Activated CD4-positive, CD25-positive, alpha-beta regulatory T cell (primary cell): ENCODE data around the gene NCBP3.
"Not testable (repeated sequence)": the region's sequence is repeated elsewhere in the genome, so short reads cannot be mapped to it uniquely, and the experiment has no call there.

Source experiments
- DNase-seq, 4 experiments: peaks; one replicate each; lab custom pipeline; 2025; lab: John Stamatoyannopoulos, UW

NCBP3 gene

GRCh38 chr17:3810019-3810418 lies 36.0 kb downstream of the NCBP3 start:
- DNase-seq = no peak

DNA sequence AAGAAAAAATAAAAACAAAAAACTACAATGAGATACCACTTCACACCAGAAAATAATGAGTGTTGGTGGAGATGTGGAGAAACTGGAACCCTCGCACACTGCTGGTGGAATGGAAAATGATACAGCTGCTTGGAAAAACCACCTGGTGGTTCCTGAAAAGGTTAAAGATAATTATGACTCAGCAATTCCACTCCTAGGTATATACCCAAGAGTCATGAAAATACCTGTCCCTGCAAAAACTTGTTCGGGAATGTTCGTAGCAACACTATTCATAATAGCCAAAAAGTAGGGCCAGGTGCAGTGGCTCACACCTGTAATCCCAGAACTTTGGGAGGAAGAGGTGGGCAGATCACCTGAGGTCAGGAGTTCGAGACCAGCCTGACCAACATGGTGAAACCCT lies 36.9 kb downstream of the NCBP3 start:
- DNase-seq = no peak

DNA sequence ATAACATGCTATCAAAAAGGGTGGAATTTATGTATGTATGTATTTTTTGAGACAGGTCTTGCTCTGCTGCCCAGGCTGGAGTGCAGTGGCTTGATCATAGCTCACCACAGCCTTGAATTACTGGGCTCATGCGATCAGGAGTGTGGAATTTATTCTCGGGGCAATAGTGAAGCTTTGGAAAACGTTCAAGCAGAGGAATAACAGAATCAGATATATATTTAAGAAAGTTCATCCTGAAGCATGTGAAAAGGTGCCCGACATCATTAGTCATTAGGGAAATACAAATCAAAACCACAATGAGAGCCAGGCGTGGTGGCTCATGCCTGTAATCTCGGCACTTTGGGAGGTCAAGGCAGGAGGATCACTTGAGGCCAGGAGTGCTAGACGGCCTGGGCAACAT lies 37.3 kb downstream of the NCBP3 start:
- DNase-seq = no peak

DNA sequence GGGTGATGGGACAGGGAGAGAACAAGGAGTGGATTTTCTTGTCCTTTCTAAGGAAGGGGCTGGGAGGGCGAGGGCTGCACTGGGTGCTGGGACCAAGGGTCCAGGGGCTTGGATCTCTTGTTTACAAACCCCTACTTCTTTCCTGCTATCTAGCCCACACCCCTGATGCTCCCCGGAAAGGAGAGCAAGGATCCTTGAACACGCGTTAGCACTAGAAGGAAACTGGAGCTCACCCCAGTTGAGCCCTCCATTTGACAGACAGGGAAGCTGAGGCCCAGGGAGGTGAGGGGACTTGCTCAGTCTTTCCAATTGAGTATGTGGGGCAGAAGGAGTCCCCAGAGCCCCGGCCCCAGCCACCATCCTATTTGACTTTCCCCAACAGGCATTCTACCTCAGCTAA lies 40.5 kb downstream of the NCBP3 start:
- DNase-seq = no peak

DNA sequence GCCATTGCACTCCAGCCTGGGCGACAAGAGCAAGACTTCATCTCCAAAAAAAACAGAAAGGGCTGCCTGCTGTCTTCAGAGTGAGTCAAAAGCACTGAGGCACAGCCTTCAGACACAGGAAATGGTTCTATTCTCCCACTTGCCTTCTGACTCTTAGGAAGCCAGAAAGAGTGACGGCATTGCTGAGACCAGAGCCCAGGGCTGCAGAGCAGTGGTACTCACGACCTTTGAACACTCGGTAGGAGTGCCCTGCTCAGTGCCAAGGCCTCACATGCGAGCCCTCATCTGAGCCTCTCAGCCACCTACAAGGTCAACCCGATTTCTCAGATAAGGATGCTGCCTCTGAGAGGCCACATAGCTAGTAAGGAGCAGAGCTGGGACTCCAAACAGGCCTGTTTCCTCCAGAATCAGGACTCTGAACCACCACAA lies 41.5 kb downstream of the NCBP3 start:
- DNase-seq = no peak

GRCh38 chr17:3803308-3803640 lies 42.8 kb downstream of the NCBP3 start:
- no peak for DNase-seq

DNA sequence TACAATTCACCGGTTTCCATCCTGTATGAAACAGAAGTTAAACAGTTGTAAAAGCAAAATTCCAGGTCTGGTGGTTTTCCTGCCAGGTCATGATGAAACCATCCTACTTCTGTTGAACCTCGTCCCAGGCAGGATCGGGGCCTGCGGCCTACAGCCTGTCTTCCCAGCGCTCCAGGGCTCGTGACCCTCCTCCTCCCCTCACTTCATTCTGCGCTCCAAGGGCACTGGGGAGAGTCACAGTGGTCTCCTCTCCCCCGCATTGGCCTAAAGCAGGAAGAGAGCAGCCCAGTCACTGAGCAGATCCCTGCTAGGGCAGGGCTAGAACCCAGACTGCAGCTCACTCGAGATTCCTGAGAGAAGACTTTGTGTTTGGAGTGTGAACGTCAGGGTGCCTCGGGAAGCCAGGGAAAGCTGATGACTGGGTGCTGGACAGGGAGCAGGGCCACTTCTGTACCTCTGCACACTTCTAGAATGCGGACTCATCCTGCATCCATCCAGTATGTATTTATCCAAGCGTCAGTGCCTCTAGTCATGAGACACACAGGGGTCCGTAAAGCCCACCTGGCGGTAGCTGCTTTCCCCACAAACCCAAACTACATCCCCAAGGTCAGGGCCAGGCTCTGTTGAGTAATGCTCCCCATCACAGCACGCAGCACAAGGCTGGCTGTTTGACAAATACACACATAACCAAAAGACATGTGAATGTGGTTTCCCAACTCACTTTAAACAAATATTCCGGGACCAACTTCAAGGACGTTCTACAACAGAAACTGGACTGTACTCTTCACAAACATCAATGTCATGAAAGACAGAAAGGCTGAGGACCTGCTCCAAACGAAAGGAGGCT lies 43.4 kb downstream of the NCBP3 start:
- no peak for DNase-seq

- DNase-seq = no peak
Observed at GRCh38 chr17:3801792-3802191, 44.3 kb downstream of the NCBP3 start.

GRCh38 chr17:3801347-3801746 lies 44.7 kb downstream of the NCBP3 start:
- no peak for DNase-seq

DNA sequence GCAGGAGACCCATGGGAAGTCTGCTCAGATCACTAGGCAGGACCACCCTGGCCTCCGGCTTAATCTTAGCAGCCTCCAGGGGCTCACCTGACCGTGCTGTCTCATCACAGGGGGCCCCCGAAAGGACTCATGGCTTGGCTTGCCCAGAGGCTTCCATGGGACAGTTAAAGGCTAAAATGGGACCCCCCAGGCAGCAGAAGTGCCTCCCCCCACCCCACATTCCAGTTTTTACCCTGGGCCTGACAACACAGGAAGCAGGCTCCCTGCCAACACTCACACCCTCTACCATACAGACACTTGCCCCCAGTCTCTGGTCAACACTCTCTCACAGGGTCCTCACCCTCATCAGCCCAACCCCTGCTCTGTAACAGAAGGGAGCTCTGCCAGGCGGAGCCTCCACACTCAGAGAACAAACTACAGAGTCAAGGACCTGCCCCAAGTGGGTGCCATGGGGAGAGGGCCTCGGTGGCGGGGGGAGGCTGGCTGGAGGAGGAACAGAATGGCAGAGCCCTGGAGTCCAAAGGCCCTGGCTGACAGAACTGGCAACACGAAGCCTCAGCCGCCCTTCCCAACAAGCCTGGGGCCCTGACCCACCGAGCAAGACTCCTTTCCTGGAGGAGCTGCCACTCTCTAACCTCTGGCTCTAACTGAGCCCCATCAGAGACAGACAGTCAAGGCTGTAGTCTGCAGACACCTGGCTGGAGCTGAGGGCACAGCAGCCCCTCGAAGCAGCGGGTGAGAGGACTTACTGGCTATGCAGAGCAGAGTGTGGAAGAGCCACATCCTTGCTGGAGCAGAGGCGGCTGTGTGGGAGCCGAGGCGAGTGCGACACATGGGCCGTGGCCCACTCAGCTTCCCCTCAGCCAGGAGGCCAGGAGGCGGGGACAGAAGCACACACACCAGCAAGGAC lies 45.4 kb downstream of the NCBP3 start, which contains the start of gene ITGAE:
TSS of gene ITGAE (minus strand) at position 827 of the 910 bp plus-strand sequence. CDS start at position 783, 44 bp downstream.
- no peak for DNase-seq

DNA sequence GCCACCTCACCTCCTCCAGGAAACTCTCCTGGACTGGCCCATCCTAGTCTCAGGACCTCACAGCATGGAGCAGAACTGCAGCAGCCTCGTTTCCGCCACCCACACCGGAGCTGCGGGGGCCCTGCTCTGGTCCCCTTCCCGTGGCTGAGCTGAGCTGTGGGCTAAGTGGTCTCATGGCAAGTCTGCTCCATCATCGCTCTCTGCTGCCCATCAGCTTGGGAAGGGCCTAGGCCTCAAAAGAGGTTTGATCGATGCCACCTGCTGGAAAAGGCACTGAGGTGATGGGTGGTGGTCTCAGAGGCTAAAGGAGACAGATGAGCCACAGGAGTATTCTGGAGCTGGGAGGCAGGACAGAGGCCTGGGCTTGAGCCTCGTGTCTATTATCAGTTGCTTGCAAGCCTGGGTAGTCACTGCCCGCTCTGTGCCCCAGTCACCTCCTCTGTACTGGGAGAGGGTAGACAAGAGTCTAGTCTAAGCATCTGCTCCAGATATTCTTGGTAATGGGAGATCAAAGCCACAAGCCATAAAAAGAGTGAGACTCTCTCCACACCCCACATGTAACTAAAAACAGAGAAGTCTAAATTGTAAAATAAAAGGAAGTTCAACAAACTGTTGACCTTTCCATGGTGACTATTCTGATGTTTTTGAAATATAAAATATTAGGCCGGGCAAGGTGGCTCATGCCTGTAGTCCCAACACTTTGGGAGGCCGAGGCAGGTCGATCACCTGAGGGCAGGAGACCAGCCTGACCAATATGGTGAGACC lies 46.7 kb downstream of the NCBP3 start:
- DNase-seq = no peak

DNA sequence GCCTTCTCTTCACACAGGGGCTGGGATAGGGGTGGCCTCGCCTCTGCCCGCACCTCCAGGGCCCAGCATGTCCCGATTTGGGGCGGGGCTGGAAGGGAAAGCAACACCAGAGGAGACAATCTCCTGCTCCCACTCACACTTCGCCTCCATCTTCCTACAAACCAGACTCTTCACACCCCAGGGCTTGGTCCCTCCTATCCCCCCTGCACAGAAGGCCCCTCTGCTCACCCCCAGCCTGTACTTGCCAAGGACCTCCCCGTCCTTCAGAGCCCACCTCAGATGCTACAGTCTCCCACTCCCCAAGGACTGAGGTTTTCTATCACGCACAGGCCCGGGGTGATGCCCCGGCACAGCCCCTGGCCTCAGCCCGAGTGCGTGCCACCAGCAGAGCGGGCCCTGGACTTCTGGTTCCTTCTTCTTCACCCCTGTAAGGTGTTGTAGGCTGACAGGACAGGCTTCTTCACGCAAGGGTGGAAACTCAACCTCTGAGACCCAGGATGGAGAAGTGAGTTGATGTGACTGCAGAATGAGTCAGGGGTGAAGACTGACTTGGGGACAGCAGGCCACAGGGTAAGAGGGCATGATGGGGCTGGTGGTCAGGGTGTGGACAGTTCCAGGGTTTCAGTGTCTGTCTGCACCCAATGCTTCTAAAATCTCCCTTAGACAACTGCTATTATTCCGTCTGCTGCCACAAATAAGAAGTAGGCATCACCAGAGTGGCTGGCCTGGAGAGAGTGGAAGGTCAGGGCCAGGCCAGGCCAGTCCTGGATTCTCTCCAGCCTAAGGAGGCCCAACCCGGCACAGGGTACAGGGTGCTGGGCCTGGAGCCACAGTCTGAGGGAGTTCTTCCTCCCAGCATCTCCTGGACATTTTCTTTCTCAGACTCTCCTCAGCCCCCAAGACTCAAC lies 47.5 kb downstream of the NCBP3 start:
- DNase-seq = no peak

DNA sequence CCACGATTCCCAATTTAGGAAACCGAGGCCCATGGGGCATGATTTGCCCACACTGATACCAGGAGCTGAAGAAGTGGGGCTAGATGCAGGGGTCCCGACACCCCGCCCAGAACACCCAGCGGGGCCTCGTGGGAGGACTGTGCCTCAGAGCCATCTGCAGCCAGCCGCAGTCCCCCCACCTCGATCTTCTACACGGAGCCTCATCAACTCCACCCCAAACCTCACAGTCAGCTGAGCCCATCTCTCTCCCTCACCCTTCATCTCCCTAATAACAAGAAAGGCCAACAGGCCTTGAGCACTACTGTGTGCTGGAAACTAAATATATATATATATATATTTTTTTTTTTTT lies 49.2 kb downstream of the NCBP3 start:
- no peak for DNase-seq

- DNase-seq = peak; percentile 40 to 55 (median 44)
Observed at GRCh38 chr17:3796110-3796821, 49.8 kb downstream of the NCBP3 start.

- DNase-seq = no peak
Observed at GRCh38 chr17:3795390-3796102, 50.5 kb downstream of the NCBP3 start.

DNA sequence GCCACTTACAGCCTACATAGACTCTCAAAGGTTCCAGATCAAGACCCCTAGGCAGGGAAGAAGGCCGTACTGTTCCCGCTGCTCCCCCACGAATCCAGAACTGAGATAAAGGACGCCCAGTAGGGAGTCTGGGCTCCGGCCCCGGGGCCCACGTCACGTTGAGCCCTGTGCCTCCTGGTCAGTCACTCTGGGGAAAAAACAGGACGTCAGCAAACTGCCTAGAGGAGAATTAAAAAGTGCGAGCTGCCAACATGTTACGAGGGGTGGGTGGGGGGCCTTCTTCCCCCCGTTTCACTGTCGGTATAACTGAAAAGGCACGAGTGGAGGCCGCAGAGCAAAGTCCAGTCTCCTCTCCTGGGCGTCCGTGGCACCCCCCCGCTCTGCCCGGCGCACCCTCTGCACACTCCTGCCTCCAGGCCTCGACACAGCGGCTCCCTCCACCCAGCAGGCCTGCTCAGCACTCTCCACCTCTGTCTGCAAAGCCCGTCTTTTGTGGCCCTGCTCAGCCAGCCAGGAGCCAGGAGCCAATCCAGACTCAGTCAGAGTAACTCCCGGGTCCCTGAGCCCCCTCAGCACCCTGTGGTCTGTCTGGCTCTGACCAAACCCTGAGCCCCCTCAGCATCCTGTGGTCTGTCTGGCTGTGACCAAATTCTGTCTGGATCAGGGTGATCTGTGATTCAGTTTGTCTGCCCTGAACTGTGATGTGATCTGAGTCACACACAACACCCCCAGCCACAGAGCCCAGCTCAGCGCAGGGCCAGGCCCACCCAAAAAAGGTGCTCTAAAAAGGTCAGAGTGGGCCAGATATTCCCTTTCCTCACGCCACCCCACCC lies 51.3 kb downstream of the NCBP3 start:
- DNase-seq = no peak

DNA sequence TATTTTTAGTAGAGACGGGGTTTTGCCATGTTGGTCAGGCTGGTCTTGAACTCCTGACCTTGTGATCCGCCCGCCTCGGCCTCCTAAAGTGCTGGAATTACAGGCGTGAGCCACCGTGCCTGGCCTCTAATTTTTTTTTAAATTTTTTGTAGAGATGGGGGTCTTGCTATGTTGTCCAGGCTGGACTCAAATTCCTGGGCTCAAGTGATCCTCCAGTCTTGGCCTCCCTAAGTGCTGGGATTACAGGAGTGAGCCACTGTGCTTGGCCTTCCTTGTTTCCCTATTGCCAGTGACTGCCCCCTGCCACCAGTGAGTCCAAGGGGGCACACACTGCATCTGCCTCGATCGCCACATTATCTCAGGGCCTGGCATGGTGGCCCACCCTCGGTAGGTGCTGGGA lies 51.9 kb downstream of the NCBP3 start:
- not testable (repeated sequence) for DNase-seq

DNA sequence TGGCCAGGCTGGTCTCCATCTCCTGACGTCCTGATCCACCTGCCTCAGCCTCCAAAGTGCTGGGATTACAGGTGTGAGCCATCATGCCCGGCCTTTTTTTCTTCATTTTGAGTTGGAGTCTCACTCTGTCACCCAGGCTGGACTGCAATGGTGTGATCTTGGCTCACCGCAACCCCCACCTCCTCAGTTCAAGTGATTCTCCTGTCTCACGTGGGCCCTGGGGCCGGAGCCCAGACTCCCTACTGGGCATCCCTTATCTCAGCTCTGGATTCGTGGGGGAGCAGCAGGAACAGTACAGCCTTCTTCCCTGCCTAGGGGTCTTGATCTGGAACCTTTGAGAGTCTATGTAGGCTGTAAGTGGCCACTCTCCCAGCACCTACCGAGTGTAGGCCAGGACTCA lies 52.8 kb downstream of the NCBP3 start:
- DNase-seq = not testable (repeated sequence)

DNA sequence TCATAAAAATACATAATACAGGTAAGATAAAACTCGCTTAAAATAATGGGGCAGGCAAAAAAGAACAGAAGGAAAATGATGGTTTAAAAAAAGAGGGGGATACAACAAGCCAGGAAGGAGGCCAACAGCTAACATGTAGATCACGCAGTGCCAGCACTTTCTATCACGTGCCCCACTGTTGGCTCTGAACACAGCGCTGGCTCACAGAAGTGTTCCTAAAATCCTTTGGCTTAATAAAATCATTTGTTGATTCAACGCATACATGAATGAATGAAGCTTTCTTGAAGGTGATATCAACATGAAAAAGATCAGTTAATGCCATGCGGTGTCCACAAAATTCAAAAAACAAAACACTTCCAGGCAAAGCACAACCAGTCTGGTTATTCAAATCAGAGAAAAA lies 53.6 kb downstream of the NCBP3 start:
- no peak for DNase-seq
